Measurements from ENCODE around the gene RBM14. TPM values are rescaled to one million over a fixed set of nuclear protein-coding genes. Genes with fewer than 3 reads are reported as not detected.
A peak's percentile ranks its signal among the peaks of the same experiment; 100 is the strongest.
"Not testable (repeated sequence)": the region's sequence is repeated elsewhere in the genome, so short reads cannot be mapped to it uniquely, and the experiment has no call there.

The RBM14 gene
- 10 to 100 TPM; 50.9 to 94.3 (median 64.1) TPM for polyA plus RNA-seq (ENCODE audit: insufficient read length in 4 of 4)

- peak; percentile 98 to 99 (median 99) for DNase-seq (ENCODE audit: low read depth in 4 of 4, low spot score in 3 of 4)
Observed at GRCh38 chr11:66616379-66617154, at the start of gene RBM14. Gene RBM14 (plus strand): TSS chr11:66616630. CDS start chr11:66616721, 91 bp downstream.

- no peak for DNase-seq (ENCODE audit: low read depth in 4 of 4, low spot score in 3 of 4)
Observed at GRCh38 chr11:66567787-66568123, 48.7 kb upstream of the RBM14 start.

- DNase-seq (ENCODE audit: low read depth in 4 of 4, low spot score in 3 of 4): peak in 3 of 4 donors; percentile 42 to 60 (median 60)
Observed at GRCh38 chr11:66568124-66568916, 48.1 kb upstream of the RBM14 start, which contains the start of gene CTSF. Gene CTSF (minus strand): TSS chr11:66568606. CDS start chr11:66568486, 120 bp downstream.

- no peak for DNase-seq (ENCODE audit: low read depth in 4 of 4, low spot score in 3 of 4)
Observed at GRCh38 chr11:66569076-66569475, 47.4 kb upstream of the RBM14 start.

- DNase-seq (ENCODE audit: low read depth in 4 of 4, low spot score in 3 of 4): no peak
Observed at GRCh38 chr11:66570079-66570849, 46.2 kb upstream of the RBM14 start.

GRCh38 chr11:66570850-66571180 is 45.6 kb upstream of the RBM14 start:
- no peak for DNase-seq (ENCODE audit: low read depth in 4 of 4, low spot score in 3 of 4)

GRCh38 chr11:66579017-66579606 is 37.3 kb upstream of the RBM14 start:
- peak; percentile 38 to 56 (median 43) for DNase-seq (ENCODE audit: low read depth in 4 of 4, low spot score in 3 of 4)

- no peak for DNase-seq (ENCODE audit: low read depth in 4 of 4, low spot score in 3 of 4)
Observed at GRCh38 chr11:66580803-66581202, 35.6 kb upstream of the RBM14 start.

- no peak for DNase-seq (ENCODE audit: low read depth in 4 of 4, low spot score in 3 of 4)
Observed at GRCh38 chr11:66581261-66581660, 35.2 kb upstream of the RBM14 start.

- DNase-seq (ENCODE audit: low read depth in 4 of 4, low spot score in 3 of 4): not testable (repeated sequence)
Observed at GRCh38 chr11:66582565-66583147, 33.8 kb upstream of the RBM14 start.

GRCh38 chr11:66585447-66585846 is 31.0 kb upstream of the RBM14 start:
- DNase-seq (ENCODE audit: low read depth in 4 of 4, low spot score in 3 of 4): not testable (repeated sequence)

GRCh38 chr11:66586136-66586535 is 30.3 kb upstream of the RBM14 start:
- DNase-seq (ENCODE audit: low read depth in 4 of 4, low spot score in 3 of 4): no peak

- not testable (repeated sequence) for DNase-seq (ENCODE audit: low read depth in 4 of 4, low spot score in 3 of 4)
Observed at GRCh38 chr11:66589315-66589714, 27.1 kb upstream of the RBM14 start.

- DNase-seq (ENCODE audit: low read depth in 4 of 4, low spot score in 3 of 4): no peak
Observed at GRCh38 chr11:66589996-66590675, 26.3 kb upstream of the RBM14 start.

- no peak for DNase-seq (ENCODE audit: low read depth in 4 of 4, low spot score in 3 of 4)
Observed at GRCh38 chr11:66591175-66591574, 25.3 kb upstream of the RBM14 start.

GRCh38 chr11:66592457-66593302 is 23.8 kb upstream of the RBM14 start, which contains the start of the genes CCDC87 and CCS:
Gene CCDC87 (minus strand): TSS chr11:66593063. CDS start chr11:66593015, 48 bp downstream.
Gene CCS (plus strand): TSS chr11:66593185. CDS start chr11:66593262, 77 bp downstream.
- DNase-seq (ENCODE audit: low read depth in 4 of 4, low spot score in 3 of 4): peak; percentile 84 to 89 (median 87)

GRCh38 chr11:66593303-66593635 is 23.2 kb upstream of the RBM14 start:
- DNase-seq (ENCODE audit: low read depth in 4 of 4, low spot score in 3 of 4): no peak

GRCh38 chr11:66593650-66594049 is 22.8 kb upstream of the RBM14 start:
- no peak for DNase-seq (ENCODE audit: low read depth in 4 of 4, low spot score in 3 of 4)

All from left renal pelvis (tissue), 4 donors.